ENCODE results near the gene CEP104. TPM values are rescaled to one million over a fixed set of nuclear protein-coding genes. Genes with fewer than 3 reads are reported as not detected.

The CEP104 gene
- total RNA-seq, 5 donors from 2014 or later (not counting 1 experiment from before 2014, with no cell fraction given), result 39.9 to 64.7 (median 58.5) TPM

DNA sequence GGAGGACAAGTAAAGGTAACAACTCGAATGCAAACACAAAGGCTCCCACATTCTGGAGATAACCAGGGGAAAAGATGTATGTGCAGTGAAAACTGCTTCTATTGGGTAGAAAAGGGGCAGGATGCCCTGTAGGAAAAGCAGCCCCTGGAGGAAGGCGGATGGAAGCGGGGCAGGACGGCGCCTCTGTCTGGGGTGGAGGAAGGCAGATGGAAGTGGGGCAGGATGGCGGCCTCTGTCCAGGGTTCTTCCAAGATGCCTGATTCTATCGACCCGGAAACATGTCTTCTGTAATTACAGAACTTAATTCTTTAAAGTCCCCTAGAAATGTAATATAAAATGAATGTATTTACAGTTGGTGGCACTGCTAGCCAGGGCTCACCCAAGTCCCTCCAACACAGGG is 36.7 kb downstream of the CEP104 start:
- CTCF ChIA-PET, result no interaction called here
- no peaks in the 10 kb centered on the region for H3K27me3 ChIP-seq (replicated peaks in 1 of 2; ENCODE audit: control insufficient read depth in 2 of 2, extremely low read depth in 1 of 2, insufficient read depth in 2 of 2, low read length in 1 of 2)
- no peak overlapping the region for H3K4me3 ChIP-seq (ENCODE audit: control insufficient read depth in 1 of 2, extremely low read depth in 1 of 2, low read length in 1 of 2)
- no peaks in the 10 kb centered on the region for H3K4me1 ChIP-seq (ENCODE audit: control insufficient read depth in 1 of 2, extremely low read depth in 1 of 2, insufficient read depth in 2 of 2, low read length in 2 of 2)
- no peak overlapping the region for H3K27ac Mint-ChIP-seq
- ATAC-seq (replicated peaks in 1 of 4), result no peak
- H3K36me3 ChIP-seq (ENCODE audit: control insufficient read depth in 2 of 2, extremely low read depth in 1 of 2, insufficient read depth in 1 of 2, low read length in 1 of 2), result peaks cover 20 to 39% of the 10 kb centered on the region in 2 donors
- H3K9me3 ChIP-seq, result no peaks in the 10 kb centered on the region
- no peaks in the 10 kb centered on the region for H3K4me1 Mint-ChIP-seq
- peaks cover 53% of the 10 kb centered on the region for H3K36me3 Mint-ChIP-seq
- H3K27ac ChIP-seq (ENCODE audit: low read length), result no peak overlapping the region
- H3K4me3 Mint-ChIP-seq, result no peak overlapping the region
- POLR2A ChIA-PET, result no interaction called here
- no peaks in the 10 kb centered on the region for H3K27me3 Mint-ChIP-seq
- WGBS (ENCODE audit: insufficient coverage), result 100% methylated on average over 5 of the region's 8 CpGs
- DNase-seq, result no peak
- H3K9me3 Mint-ChIP-seq, result no peaks in the 10 kb centered on the region

- no peak for ATAC-seq (replicated peaks in 1 of 4)
- Histone ChIP-seq H3K36me3 (ENCODE audit: control insufficient read depth in 2 of 2, extremely low read depth in 1 of 2, insufficient read depth in 1 of 2, low read length in 1 of 2) (peaks cover 22 to 41% of the 10 kb centered on the region in 2 donors), H3K4me3 (ENCODE audit: control insufficient read depth in 1 of 2, extremely low read depth in 1 of 2, low read length in 1 of 2) (no peak overlapping the region), H3K9me3 (no peaks in the 10 kb centered on the region), H3K27me3 (replicated peaks in 1 of 2; ENCODE audit: control insufficient read depth in 2 of 2, extremely low read depth in 1 of 2, insufficient read depth in 2 of 2, low read length in 1 of 2) (no peaks in the 10 kb centered on the region), H3K27ac (ENCODE audit: low read length) (no peak overlapping the region), H3K4me1 (ENCODE audit: control insufficient read depth in 1 of 2, extremely low read depth in 1 of 2, insufficient read depth in 2 of 2, low read length in 2 of 2) (no peaks in the 10 kb centered on the region)
- no peaks in the 10 kb centered on the region for H3K27me3 Mint-ChIP-seq
- no peaks in the 10 kb centered on the region for H3K4me1 Mint-ChIP-seq
- H3K4me3 Mint-ChIP-seq, result no peak overlapping the region
- H3K36me3 Mint-ChIP-seq, result peaks cover 56% of the 10 kb centered on the region
- ChIA-PET POLR2A (no interaction called here), CTCF (no interaction called here)
- H3K9me3 Mint-ChIP-seq, result no peaks in the 10 kb centered on the region
- H3K27ac Mint-ChIP-seq, result no peak overlapping the region
- WGBS (ENCODE audit: insufficient coverage), result 85% methylated on average over 9 of the region's 10 CpGs
- no peak for DNase-seq
Measured at GRCh38 chr1:3819771-3820200, 37.2 kb downstream of the CEP104 start.

DNA sequence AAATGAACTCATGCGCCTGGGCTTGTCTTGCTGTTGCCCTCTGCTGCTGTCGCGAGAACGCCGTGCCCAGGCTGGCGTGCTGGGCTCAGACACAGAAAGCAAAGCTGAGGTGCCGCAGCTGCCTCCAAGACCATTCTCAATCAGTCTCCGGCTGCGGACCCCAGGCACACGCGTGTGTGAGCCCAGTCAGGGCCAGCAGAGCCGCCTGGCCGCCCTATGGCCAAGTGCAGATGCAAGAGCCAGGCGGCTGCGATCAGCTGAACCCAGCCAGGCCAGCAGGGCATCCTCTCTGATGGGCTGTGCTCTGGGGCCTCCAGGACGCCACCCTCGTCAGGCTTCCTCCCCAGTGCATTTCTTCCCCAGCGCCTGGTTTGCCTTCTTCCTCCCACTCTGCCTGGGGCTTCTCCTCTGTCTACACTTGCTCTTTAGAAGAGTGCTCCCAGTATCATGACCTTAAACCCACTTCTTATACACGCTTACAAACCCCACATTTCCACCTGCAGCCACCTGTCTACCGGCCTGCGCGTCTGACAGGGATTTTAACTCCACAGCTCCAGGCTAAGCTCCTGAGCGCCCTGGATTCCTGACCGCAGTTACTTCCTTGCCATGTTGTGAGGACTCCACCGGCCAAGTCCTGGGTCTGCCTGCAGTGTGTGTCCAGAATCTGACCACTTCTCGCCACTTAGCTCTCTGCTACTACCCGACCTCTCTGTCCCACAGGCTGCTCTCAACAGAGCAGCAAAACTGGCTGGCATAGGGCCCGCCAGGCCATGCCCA is 39.0 kb downstream of the CEP104 start:
- Mint-ChIP-seq H3K9me3 (no peaks in the 10 kb centered on the region), H3K36me3 (peaks cover 56% of the 10 kb centered on the region), H3K4me3 (no peak overlapping the region), H3K4me1 (no peaks in the 10 kb centered on the region), H3K27me3 (no peaks in the 10 kb centered on the region), H3K27ac (no peak overlapping the region)
- no peak for ATAC-seq (replicated peaks in 1 of 4)
- Histone ChIP-seq H3K9me3 (no peaks in the 10 kb centered on the region), H3K27me3 (replicated peaks in 1 of 2; ENCODE audit: control insufficient read depth in 2 of 2, extremely low read depth in 1 of 2, insufficient read depth in 2 of 2, low read length in 1 of 2) (no peaks in the 10 kb centered on the region), H3K36me3 (ENCODE audit: control insufficient read depth in 2 of 2, extremely low read depth in 1 of 2, insufficient read depth in 1 of 2, low read length in 1 of 2) (peaks cover 27 to 35% of the 10 kb centered on the region in 2 donors), H3K4me3 (ENCODE audit: control insufficient read depth in 1 of 2, extremely low read depth in 1 of 2, low read length in 1 of 2) (no peak overlapping the region), H3K27ac (ENCODE audit: low read length) (no peak overlapping the region), H3K4me1 (ENCODE audit: control insufficient read depth in 1 of 2, extremely low read depth in 1 of 2, insufficient read depth in 2 of 2, low read length in 2 of 2) (no peaks in the 10 kb centered on the region)
- ChIA-PET CTCF (interaction anchor here in 1 of 2 donors (0.6 kb wide), 1 partner anchor 73 kb away, joined by 3 read pairs; no protein-coding TSS in a partner anchor), POLR2A (no interaction called here)
- WGBS (ENCODE audit: insufficient coverage), result 96% methylated on average over 28 of the region's 28 CpGs
- no peak for DNase-seq

DNA sequence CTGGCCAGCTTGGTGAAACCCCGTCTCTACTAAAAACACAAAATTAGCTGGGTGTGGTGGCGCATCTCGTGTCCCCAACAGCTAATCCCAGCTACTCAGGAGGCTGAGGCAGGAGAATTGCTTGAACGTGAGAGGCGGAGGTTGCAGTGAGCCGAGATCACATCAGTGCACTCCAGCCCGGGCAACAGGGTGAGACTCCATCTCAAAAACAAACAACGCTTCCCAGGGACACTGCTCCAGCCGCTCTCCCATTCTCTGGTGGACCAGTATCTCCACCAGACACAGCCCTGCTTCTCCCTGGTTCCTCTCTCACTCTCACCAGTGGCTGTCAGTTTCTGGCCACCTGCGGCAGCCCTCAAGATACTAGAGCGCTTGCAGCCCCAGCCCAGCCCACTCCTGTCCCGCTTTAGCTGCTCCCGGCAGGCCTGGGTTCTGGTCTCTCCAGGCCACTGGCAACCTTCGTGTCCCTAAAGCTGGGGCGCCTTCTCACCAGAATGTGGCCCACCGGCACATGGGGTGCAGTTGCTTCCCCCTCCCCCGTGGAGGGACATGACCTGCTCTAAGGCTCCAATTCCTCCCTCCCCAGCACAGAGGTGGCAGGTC is 39.8 kb downstream of the CEP104 start:
- no peaks in the 10 kb centered on the region for H3K4me1 ChIP-seq (ENCODE audit: control insufficient read depth in 1 of 2, extremely low read depth in 1 of 2, insufficient read depth in 2 of 2, low read length in 2 of 2)
- no peak overlapping the region for H3K27ac ChIP-seq (ENCODE audit: low read length)
- ATAC-seq (replicated peaks in 1 of 4) (no peak), DNase-seq (no peak)
- ChIA-PET CTCF (no interaction called here), POLR2A (no interaction called here)
- H3K4me1 Mint-ChIP-seq, result no peaks in the 10 kb centered on the region
- peaks cover 50% of the 10 kb centered on the region for H3K36me3 Mint-ChIP-seq
- no peaks in the 10 kb centered on the region for H3K9me3 ChIP-seq
- no peak overlapping the region for H3K27ac Mint-ChIP-seq
- 97% methylated on average over 13 of the region's 17 CpGs for WGBS (ENCODE audit: insufficient coverage)
- no peak overlapping the region for H3K4me3 Mint-ChIP-seq
- H3K4me3 ChIP-seq (ENCODE audit: control insufficient read depth in 1 of 2, extremely low read depth in 1 of 2, low read length in 1 of 2), result no peak overlapping the region
- no peaks in the 10 kb centered on the region for H3K27me3 Mint-ChIP-seq
- no peaks in the 10 kb centered on the region for H3K27me3 ChIP-seq (replicated peaks in 1 of 2; ENCODE audit: control insufficient read depth in 2 of 2, extremely low read depth in 1 of 2, insufficient read depth in 2 of 2, low read length in 1 of 2)
- no peaks in the 10 kb centered on the region for H3K9me3 Mint-ChIP-seq
- H3K36me3 ChIP-seq (ENCODE audit: control insufficient read depth in 2 of 2, extremely low read depth in 1 of 2, insufficient read depth in 1 of 2, low read length in 1 of 2), result peaks cover 27 to 30% of the 10 kb centered on the region in 2 donors

- WGBS (ENCODE audit: insufficient coverage), result 91% methylated on average over 30 of the region's 38 CpGs
- ATAC-seq (replicated peaks in 1 of 4), result no peak
- CTCF ChIA-PET, result no interaction called here
- Mint-ChIP-seq H3K4me1 (no peaks in the 10 kb centered on the region), H3K27ac (no peak overlapping the region), H3K9me3 (no peaks in the 10 kb centered on the region), H3K36me3 (peaks cover 43% of the 10 kb centered on the region), H3K4me3 (no peak overlapping the region), H3K27me3 (peaks cover 0 to under 1% of the 10 kb centered on the region in 2 donors)
- Histone ChIP-seq H3K27me3 (replicated peaks in 1 of 2; ENCODE audit: control insufficient read depth in 2 of 2, extremely low read depth in 1 of 2, insufficient read depth in 2 of 2, low read length in 1 of 2) (no peaks in the 10 kb centered on the region), H3K36me3 (ENCODE audit: control insufficient read depth in 2 of 2, extremely low read depth in 1 of 2, insufficient read depth in 1 of 2, low read length in 1 of 2) (peaks cover 21 to 30% of the 10 kb centered on the region in 2 donors), H3K4me3 (ENCODE audit: control insufficient read depth in 1 of 2, extremely low read depth in 1 of 2, low read length in 1 of 2) (no peak overlapping the region), H3K9me3 (no peaks in the 10 kb centered on the region), H3K4me1 (ENCODE audit: control insufficient read depth in 1 of 2, extremely low read depth in 1 of 2, insufficient read depth in 2 of 2, low read length in 2 of 2) (no peaks in the 10 kb centered on the region), H3K27ac (ENCODE audit: low read length) (no peak overlapping the region)
- DNase-seq, result no peak
- POLR2A ChIA-PET, result no interaction called here
Measured at GRCh38 chr1:3816331-3817137, 40.5 kb downstream of the CEP104 start.

GRCh38 chr1:3814771-3815561 is 42.0 kb downstream of the CEP104 start:
- Histone ChIP-seq H3K4me3 (ENCODE audit: control insufficient read depth in 1 of 2, extremely low read depth in 1 of 2, low read length in 1 of 2) (no peak overlapping the region), H3K36me3 (ENCODE audit: control insufficient read depth in 2 of 2, extremely low read depth in 1 of 2, insufficient read depth in 1 of 2, low read length in 1 of 2) (peaks cover 12 to 26% of the 10 kb centered on the region in 2 donors), H3K4me1 (ENCODE audit: control insufficient read depth in 1 of 2, extremely low read depth in 1 of 2, insufficient read depth in 2 of 2, low read length in 2 of 2) (peaks cover 0 to 3% of the 10 kb centered on the region in 2 experiments), H3K9me3 (no peaks in the 10 kb centered on the region), H3K27me3 (replicated peaks in 1 of 2; ENCODE audit: control insufficient read depth in 2 of 2, extremely low read depth in 1 of 2, insufficient read depth in 2 of 2, low read length in 1 of 2) (peaks cover 0 to 6% of the 10 kb centered on the region in 2 experiments), H3K27ac (ENCODE audit: low read length) (no peak overlapping the region)
- DNase-seq (no peak), ATAC-seq (replicated peaks in 1 of 4) (no peak)
- H3K9me3 Mint-ChIP-seq, result no peaks in the 10 kb centered on the region
- peaks cover 0 to 2% (median 0%) of the 10 kb centered on the region in 3 donors for H3K4me1 Mint-ChIP-seq
- WGBS (ENCODE audit: insufficient coverage), result 96% methylated on average over 33 of the region's 42 CpGs
- H3K27ac Mint-ChIP-seq, result no peak overlapping the region
- no peak overlapping the region for H3K4me3 Mint-ChIP-seq
- ChIA-PET POLR2A (interaction anchor here in 1 of 2 donors (0.7 kb wide), 1 partner anchor 14 kb away, joined by 3 read pairs; no protein-coding TSS in a partner anchor), CTCF (interaction anchor here in 1 of 2 donors (0.7 kb wide), 1 partner anchor 14 kb away, joined by 4 read pairs; no protein-coding TSS in a partner anchor)
- H3K36me3 Mint-ChIP-seq, result peaks cover 28% of the 10 kb centered on the region
- peaks cover 0 to 2% of the 10 kb centered on the region in 2 donors for H3K27me3 Mint-ChIP-seq

All from T-cell (primary cell).